DOHH2 (cell line): ENCODE results near the gene GTF2F2.

ENCODE experiments used
- EZH2phosphoT487 ChIP-seq: fragments of 200-600 bp; sonication (generic); IDR thresholded peaks from 2 replicates; pipeline ENCODE4 v1.6.1; 2017; ENCODE audit warnings: borderline replicate concordance, mild to moderate bottlenecking, antibody characterized with exemption, low read length, moderate library complexity, mixed read lengths
- TF ChIP-seq, protein P1 (sequence below): fragments of 200-600 bp; sonication (generic); IDR thresholded peaks from one replicate; pipeline ENCODE4 v1.5.1; 2014; ENCODE audit warnings: antibody characterized with exemption, mild to moderate bottlenecking, low read depth, low read length; ENCODE audit not compliant: poor library complexity, severe bottlenecking

DNA sequence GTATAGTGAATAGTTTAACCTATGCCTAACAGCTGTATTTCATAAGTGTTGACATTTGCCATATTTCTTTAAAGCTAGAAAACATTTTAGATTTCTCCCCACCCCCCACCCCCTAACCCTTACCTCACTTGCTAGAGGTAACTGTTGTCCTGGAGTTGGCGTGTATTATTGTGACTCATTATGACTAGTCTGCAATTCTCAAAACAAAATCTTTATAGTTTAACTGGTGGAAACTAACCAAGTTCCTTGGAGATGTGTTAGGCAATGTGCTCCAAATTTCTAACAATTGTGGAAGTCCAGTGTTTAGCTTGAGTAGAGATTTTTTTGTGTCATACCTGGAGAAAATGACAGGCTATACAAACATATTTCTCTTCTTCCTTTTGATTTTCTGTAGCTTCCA is 42.5 kb downstream of the GTF2F2 start:
- TF ChIP-seq, protein P1, sequence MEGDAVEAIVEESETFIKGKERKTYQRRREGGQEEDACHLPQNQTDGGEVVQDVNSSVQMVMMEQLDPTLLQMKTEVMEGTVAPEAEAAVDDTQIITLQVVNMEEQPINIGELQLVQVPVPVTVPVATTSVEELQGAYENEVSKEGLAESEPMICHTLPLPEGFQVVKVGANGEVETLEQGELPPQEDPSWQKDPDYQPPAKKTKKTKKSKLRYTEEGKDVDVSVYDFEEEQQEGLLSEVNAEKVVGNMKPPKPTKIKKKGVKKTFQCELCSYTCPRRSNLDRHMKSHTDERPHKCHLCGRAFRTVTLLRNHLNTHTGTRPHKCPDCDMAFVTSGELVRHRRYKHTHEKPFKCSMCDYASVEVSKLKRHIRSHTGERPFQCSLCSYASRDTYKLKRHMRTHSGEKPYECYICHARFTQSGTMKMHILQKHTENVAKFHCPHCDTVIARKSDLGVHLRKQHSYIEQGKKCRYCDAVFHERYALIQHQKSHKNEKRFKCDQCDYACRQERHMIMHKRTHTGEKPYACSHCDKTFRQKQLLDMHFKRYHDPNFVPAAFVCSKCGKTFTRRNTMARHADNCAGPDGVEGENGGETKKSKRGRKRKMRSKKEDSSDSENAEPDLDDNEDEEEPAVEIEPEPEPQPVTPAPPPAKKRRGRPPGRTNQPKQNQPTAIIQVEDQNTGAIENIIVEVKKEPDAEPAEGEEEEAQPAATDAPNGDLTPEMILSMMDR: no peak
- no peak for TF ChIP-seq EZH2phosphoT487
